Mucosa of rectum (tissue), 2 donors: ENCODE data around the gene TMEM108.

Source experiments
- H3K27ac ChIP-seq, 2 donors: one replicate each; pipeline ENCODE4 v1.7.0; 2013; ENCODE audit warnings: inconsistent platforms in 2 of 2, low read depth in 2 of 2, low read length in 2 of 2
- H3K27me3 ChIP-seq, 2 donors: one replicate each; pipeline ENCODE4 v1.7.0; 2013; ENCODE audit warnings: low read length in 2 of 2; ENCODE audit not compliant: control insufficient read depth in 2 of 2, insufficient read depth in 2 of 2
- H3K36me3 ChIP-seq, 2 donors: one replicate each; pipeline ENCODE4 v1.7.0; 2013; ENCODE audit warnings: low read length in 2 of 2; ENCODE audit not compliant: control insufficient read depth in 2 of 2, insufficient read depth in 2 of 2
- H3K4me1 ChIP-seq, 2 donors: one replicate each; pipeline ENCODE4 v1.7.0; 2013; ENCODE audit warnings: low read length in 2 of 2, mild to moderate bottlenecking in 1 of 2; ENCODE audit not compliant: control insufficient read depth in 2 of 2, insufficient read depth in 2 of 2
- H3K4me3 ChIP-seq, 2 donors: one replicate each; pipeline ENCODE4 v1.7.0; 2013; ENCODE audit warnings: low read length in 2 of 2
- H3K9ac ChIP-seq, 2 donors: one replicate each; pipeline ENCODE4 v1.7.0; 2013; ENCODE audit warnings: low read length in 2 of 2, low read depth in 1 of 2, mild to moderate bottlenecking in 1 of 2
- H3K9me3 ChIP-seq, 2 donors: one replicate each; pipeline ENCODE4 v1.7.0; 2013; ENCODE audit warnings: low read length in 2 of 2; ENCODE audit not compliant: control insufficient read depth in 2 of 2
- donor health status: healthy.
- donor health status: Normal muscosa, but diverticular disease.

Gene TMEM108

DNA sequence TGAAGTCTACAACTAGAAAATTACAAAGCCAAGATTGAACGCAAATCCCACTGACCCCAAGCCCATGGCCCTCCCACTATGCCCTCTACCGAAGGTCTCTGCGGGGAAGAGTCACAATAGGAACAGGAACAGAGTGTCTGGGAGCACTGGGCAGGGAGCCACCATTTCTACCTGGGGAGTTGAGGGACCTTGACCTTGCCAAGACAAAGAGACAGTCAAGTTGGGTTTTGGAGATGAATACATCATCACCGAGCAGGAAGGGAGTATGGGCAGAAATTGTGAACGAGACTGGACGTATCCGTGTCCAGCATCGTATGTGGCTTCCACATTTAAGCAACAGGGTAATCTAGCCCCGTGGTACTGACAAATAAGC is 330.9 kb downstream of the TMEM108 start:
- Histone ChIP-seq H3K9me3 (no peaks in the 10 kb centered on the region), H3K9ac (no peak overlapping the region), H3K27me3 (no peaks in the 10 kb centered on the region), H3K27ac (no peak overlapping the region), H3K4me3 (no peak overlapping the region), H3K36me3 (no peaks in the 10 kb centered on the region), H3K4me1 (no peaks in the 10 kb centered on the region)

DNA sequence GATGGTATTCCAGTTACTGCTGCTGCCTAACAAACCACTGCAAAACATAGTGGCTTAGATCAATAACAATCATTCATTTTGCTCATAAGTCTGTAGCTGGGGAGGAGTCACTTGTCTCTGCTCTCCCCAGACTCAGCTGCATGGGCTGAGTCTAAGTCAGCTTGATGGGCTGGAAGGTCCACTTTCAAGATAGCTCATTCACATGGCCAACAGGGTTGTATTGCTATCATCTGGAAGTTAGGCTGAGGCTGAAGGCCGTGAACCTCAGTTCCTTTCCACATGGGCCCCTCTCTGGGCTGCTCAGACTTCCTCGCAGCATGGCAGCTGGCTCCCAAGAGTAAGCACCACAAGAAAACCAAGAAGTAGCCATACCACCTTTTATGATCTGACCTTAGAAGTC is 333.0 kb downstream of the TMEM108 start:
- no peak overlapping the region for H3K9ac ChIP-seq
- H3K27ac ChIP-seq: no peak overlapping the region
- H3K4me1 ChIP-seq: no peaks in the 10 kb centered on the region
- H3K9me3 ChIP-seq: no peaks in the 10 kb centered on the region
- no peak overlapping the region for H3K4me3 ChIP-seq
- no peaks in the 10 kb centered on the region for H3K27me3 ChIP-seq
- H3K36me3 ChIP-seq: no peaks in the 10 kb centered on the region

DNA sequence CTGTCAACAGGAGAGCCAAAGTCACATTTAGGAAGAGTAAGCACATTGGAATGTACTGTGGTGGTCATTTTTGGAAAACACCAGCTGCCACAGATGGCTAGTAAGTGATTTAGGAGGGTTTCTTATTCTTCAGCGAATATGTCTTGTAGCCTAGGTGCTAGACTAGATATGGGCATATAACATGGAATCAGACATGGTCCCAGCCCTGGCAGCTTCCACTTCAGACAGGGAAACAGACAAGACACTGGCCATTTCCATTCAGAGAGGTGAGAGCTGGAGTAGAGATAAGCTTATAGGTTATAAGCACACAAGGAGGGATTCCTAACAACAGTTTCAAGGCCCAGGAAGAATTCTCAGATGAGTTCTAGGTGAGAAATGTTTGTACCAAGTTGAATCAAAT is 333.5 kb downstream of the TMEM108 start:
- Histone ChIP-seq H3K9me3 (no peaks in the 10 kb centered on the region), H3K9ac (no peak overlapping the region), H3K4me3 (no peak overlapping the region)

DNA sequence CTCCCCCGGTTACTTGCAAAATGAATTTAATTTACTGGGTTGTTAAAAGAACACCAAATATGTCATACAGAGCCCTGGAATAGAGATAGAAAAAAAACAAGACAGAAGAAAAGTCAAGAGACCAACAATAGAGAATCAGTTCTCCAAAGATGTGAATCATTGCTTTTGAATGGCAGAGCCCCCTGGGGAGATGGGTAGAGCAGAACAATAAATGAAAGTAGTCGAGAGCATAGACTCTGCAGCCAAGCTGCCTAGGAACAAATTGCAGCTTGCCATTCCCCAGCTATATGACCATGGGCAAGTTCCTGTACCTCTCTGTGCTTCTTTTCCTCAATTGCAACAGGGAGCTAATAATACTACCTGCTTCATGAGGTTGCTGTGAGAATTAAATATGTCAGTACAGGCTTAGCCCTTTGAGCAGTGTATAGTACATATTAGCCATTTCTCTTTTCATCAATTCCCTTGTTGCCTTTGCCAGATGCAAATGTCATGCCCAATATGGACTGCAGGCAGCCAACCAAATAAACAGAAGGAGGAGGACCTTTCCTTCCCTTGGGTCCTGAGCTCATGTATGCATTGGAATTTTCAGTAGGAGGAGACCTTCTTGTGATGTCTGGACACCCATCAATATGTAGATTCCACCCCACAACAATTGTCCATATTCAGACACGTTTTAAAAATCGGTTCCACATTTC is 336.7 kb downstream of the TMEM108 start:
- Histone ChIP-seq H3K27me3 (no peaks in the 10 kb centered on the region), H3K9ac (no peak overlapping the region), H3K36me3 (no peaks in the 10 kb centered on the region), H3K9me3 (no peaks in the 10 kb centered on the region), H3K27ac (no peak overlapping the region), H3K4me3 (no peak overlapping the region), H3K4me1 (no peaks in the 10 kb centered on the region)

More for the DNA sequence above, 333.5 kb downstream of the TMEM108 start:
- Histone ChIP-seq H3K27ac (no peak overlapping the region), H3K4me1 (no peaks in the 10 kb centered on the region), H3K36me3 (no peaks in the 10 kb centered on the region), H3K27me3 (no peaks in the 10 kb centered on the region)

DNA sequence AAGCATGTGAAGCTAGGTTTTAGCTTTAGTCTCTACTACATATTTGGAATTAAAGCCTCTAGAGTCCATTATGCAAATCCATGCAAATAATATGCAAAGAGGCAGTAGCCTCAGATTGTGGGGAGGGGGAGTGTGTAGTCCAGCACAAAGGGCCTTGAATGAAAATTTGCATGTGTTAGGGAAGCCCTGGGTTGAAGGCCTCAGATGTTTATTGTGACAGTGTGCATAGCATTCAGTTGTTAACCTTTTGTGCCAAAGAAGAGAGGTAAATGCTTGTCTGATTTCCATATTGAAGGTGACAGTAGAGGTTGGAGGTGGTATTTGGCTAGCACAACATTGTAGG is 337.2 kb downstream of the TMEM108 start:
- no peaks in the 10 kb centered on the region for H3K4me1 ChIP-seq
- no peak overlapping the region for H3K27ac ChIP-seq
- no peaks in the 10 kb centered on the region for H3K9me3 ChIP-seq
- H3K27me3 ChIP-seq: no peaks in the 10 kb centered on the region
- H3K36me3 ChIP-seq: no peaks in the 10 kb centered on the region
- H3K9ac ChIP-seq: no peak overlapping the region
- H3K4me3 ChIP-seq: no peak overlapping the region

DNA sequence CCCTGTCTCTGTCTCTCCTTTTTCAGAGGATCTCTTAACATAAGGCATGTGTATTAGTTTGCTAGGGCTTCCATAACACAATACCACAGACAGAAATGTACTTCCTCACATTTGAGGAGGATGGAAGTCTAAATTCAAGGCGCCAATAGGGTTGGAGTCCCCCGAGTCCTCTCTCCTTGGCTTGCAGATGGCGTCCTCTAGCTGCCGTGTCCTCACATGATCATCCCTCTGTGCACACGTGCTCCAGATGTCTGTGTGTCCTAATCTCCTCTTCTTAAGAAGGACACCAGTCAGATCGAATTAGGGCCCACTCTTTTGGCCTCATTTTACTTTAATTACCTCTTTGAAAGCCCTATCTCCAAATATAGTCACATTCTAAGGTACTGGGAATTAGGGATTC is 338.6 kb downstream of the TMEM108 start:
- H3K36me3 ChIP-seq: no peaks in the 10 kb centered on the region
- H3K9ac ChIP-seq: no peak overlapping the region
- no peak overlapping the region for H3K27ac ChIP-seq
- H3K4me3 ChIP-seq: no peak overlapping the region
- no peaks in the 10 kb centered on the region for H3K27me3 ChIP-seq
- H3K9me3 ChIP-seq: no peaks in the 10 kb centered on the region
- no peaks in the 10 kb centered on the region for H3K4me1 ChIP-seq

DNA sequence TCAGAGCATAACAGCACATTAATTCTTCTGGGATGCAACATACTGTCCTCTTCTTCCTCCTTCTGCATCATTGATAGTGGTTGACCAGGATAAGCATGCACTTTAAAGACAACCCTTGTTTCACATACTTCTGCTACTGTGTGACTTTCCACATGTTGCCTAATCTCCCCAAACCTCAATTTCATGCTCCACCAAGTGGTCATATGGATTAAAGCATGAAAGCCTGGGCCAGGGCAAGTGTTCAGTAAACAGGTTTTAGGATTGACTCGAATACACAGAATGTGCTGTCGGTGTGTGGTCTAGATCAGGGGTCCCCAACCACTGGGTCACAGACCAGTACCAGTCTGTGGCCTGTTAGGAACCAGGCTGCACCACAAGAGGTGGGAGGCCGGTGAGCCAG is 339.2 kb downstream of the TMEM108 start:
- H3K27me3 ChIP-seq: no peaks in the 10 kb centered on the region
- no peak overlapping the region for H3K27ac ChIP-seq

DNA sequence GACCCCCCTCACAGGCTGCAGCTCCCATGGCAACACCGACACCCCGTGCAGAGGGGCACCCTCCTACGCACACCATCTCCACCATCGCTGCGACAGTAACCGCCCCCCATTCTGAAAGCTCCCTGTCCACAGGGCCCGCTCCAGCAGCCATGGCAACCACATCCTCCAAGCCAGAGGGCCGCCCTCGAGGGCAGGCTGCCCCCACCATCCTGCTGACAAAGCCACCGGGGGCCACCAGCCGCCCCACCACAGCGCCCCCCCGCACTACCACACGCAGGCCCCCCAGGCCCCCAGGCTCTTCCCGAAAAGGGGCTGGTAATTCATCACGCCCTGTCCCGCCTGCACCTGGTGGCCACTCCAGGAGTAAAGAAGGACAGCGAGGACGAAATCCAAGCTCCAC is 341.7 kb downstream of the TMEM108 start:
- Histone ChIP-seq H3K9ac (no peak overlapping the region), H3K4me3 (no peak overlapping the region), H3K27me3 (no peaks in the 10 kb centered on the region), H3K36me3 (no peaks in the 10 kb centered on the region), H3K4me1 (no peaks in the 10 kb centered on the region), H3K27ac (no peak overlapping the region), H3K9me3 (no peaks in the 10 kb centered on the region)

More for the DNA sequence above, 339.2 kb downstream of the TMEM108 start:
- Histone ChIP-seq H3K9ac (no peak overlapping the region), H3K9me3 (no peaks in the 10 kb centered on the region), H3K36me3 (no peaks in the 10 kb centered on the region), H3K4me1 (no peaks in the 10 kb centered on the region), H3K4me3 (no peak overlapping the region)

DNA sequence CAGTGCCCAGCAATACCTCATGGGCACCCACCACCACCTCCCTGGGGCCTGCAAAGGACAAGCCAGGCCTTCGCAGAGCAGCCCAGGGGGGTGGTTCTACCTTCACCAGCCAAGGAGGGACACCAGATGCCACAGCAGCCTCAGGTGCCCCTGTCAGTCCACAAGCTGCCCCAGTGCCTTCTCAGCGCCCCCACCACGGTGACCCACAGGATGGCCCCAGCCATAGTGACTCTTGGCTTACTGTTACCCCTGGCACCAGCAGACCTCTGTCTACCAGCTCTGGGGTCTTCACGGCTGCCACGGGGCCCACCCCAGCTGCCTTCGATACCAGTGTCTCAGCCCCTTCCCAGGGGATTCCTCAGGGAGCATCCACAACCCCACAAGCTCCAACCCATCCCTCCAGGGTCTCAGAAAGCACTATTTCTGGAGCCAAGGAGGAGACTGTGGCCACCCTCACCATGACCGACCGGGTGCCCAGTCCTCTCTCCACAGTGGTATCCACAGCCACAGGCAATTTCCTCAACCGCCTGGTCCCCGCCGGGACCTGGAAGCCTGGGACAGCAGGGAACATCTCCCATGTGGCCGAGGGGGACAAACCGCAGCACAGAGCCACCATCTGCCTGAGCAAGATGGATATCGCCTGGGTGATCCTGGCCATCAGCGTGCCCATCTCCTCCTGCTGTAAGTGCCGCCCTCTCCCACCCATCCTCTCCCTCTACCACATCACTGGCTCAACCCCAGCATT is 342.5 kb downstream of the TMEM108 start:
- Histone ChIP-seq H3K27ac (no peak overlapping the region), H3K9ac (no peak overlapping the region), H3K27me3 (no peaks in the 10 kb centered on the region), H3K4me1 (no peaks in the 10 kb centered on the region), H3K9me3 (no peaks in the 10 kb centered on the region), H3K4me3 (no peak overlapping the region), H3K36me3 (no peaks in the 10 kb centered on the region)

DNA sequence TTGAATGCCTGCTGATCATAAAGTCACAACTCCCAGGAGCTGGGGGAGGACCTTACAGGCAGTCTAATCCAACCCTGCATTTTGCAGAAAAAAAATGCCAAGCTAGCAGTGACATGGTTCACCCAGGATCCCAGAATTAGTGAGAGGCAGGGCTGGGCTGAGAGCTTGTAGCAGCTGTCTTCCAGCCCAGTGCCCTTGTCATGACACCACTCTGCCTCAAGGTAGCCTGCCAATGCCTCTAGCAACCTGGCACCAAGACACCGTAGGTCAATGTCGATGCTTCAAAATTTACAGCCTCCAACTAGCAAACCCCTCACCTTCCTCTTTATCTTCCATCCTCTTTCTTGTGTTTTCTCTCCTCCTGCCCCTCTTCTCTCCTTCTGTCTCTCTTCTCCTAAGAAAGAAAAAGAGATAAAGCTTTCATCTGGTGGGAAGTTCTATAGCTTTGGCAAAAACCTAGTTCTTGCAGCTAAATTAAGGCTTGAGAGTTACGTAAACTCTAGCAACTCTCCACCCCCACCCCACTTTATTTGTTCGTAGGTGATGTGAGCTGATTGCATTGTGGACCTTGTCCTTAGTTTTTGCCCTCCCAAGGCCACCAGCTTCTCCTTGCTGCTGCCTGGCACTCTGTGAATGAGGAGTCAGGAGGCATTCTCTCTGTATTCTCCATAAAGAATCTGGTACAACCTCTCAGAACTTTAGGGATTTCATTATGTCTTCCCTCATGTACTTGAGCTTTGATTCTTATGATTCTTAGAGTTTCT is 343.3 kb downstream of the TMEM108 start:
- no peak overlapping the region for H3K27ac ChIP-seq
- no peaks in the 10 kb centered on the region for H3K36me3 ChIP-seq
- H3K27me3 ChIP-seq: no peaks in the 10 kb centered on the region
- H3K4me3 ChIP-seq: no peak overlapping the region
- H3K9me3 ChIP-seq: no peaks in the 10 kb centered on the region
- no peaks in the 10 kb centered on the region for H3K4me1 ChIP-seq
- H3K9ac ChIP-seq: no peak overlapping the region
